Neutrophil (primary cell): ENCODE results near the gene PRDM16.

Experiments
- H3K27ac ChIP-seq: fragments of 200-600 bp; sonication (generic); 2 replicates; pipeline ENCODE4 v1.5.1; 2016; ENCODE audit warnings: mild to moderate bottlenecking, moderate library complexity
- H3K27me3 ChIP-seq: fragments of 200-600 bp; sonication (generic); 2 replicates; pipeline ENCODE4 v1.6.0; 2016; ENCODE audit warnings: mild to moderate bottlenecking
- H3K36me3 ChIP-seq: fragments of 200-600 bp; sonication (generic); 2 replicates; pipeline ENCODE4 v1.5.1; 2017
- H3K4me1 ChIP-seq, 2 experiments: fragments of 200-600 bp in 1 of 2; sonication (generic) in 1 of 2; 1 replicate in 1 of 2; 2 replicates in 1 of 2; pipeline versions ENCODE4 v1.5.1 to v1.6.1; 2013 to 2016; ENCODE audit warnings: low read depth in 1 of 2, low read length in 1 of 2, mild to moderate bottlenecking in 1 of 2, moderate library complexity in 1 of 2; ENCODE audit not compliant: control insufficient read depth in 1 of 2, insufficient read depth in 1 of 2
- H3K4me3 ChIP-seq, 2 experiments: fragments of 200-600 bp in 1 of 2; sonication (generic) in 1 of 2; 1 replicate in 1 of 2; 2 replicates in 1 of 2; pipeline ENCODE4 v1.5.1; 2013 to 2016; ENCODE audit warnings: low read depth in 1 of 2, low read length in 1 of 2, mild to moderate bottlenecking in 1 of 2, moderate library complexity in 1 of 2
- H3K9me3 ChIP-seq: fragments of 200-600 bp; sonication (generic); 2 replicates; pipeline ENCODE4 v1.5.1; 2016
- TF ChIP-seq, protein P1 (sequence below): fragments of 200-600 bp; sonication (generic); IDR thresholded peaks from 2 replicates; pipeline ENCODE4 v1.5.1; 2016; ENCODE audit warnings: antibody characterized with exemption

Gene PRDM16

DNA sequence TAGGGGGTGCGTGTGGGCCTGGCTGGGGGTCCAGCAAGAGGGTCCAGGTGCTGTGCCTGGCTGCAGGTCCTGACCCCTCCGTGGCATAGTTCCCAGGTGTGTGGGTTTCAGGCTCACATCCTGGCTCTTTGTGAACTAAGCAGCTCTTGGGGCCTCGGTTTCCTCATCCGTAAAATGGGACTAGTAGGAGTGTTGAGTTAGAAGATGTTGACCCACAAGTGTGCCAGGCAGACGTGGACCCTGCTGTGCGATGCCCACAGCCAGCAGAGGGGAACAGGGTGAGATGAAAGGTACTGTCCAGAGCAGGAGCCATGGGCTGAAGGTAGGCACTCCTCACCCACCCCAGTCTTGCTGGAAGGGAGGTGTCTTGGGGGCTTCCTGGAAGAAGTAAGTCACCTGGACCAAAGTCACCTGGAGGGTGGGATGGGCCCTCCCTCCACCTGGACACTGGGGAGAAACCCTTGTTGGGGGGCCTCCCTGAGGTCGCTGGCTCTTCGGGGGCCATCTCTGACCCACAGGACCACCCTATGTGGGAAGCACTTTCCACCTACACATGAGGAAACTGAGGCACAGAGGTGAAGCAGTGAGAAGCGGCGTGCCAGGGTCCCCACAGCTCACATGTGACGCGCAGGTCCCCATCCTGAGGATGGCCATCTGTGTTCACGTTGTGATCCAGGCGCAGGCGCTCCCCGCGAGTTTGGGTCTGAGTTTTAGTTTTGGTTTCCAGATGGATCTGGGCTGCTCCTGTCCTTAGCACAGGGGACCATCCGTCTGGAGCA is 386.9 kb downstream of the PRDM16 start:
- TF ChIP-seq, protein P1, sequence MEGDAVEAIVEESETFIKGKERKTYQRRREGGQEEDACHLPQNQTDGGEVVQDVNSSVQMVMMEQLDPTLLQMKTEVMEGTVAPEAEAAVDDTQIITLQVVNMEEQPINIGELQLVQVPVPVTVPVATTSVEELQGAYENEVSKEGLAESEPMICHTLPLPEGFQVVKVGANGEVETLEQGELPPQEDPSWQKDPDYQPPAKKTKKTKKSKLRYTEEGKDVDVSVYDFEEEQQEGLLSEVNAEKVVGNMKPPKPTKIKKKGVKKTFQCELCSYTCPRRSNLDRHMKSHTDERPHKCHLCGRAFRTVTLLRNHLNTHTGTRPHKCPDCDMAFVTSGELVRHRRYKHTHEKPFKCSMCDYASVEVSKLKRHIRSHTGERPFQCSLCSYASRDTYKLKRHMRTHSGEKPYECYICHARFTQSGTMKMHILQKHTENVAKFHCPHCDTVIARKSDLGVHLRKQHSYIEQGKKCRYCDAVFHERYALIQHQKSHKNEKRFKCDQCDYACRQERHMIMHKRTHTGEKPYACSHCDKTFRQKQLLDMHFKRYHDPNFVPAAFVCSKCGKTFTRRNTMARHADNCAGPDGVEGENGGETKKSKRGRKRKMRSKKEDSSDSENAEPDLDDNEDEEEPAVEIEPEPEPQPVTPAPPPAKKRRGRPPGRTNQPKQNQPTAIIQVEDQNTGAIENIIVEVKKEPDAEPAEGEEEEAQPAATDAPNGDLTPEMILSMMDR = no peak
- Histone ChIP-seq H3K4me3 (no peak overlapping the region), H3K27me3 (peaks cover 84% of the 10 kb centered on the region), H3K27ac (no peak overlapping the region), H3K36me3 (no peaks in the 10 kb centered on the region), H3K4me1 (peaks cover 4 to 14% of the 10 kb centered on the region in 2 experiments), H3K9me3 (no peaks in the 10 kb centered on the region)

DNA sequence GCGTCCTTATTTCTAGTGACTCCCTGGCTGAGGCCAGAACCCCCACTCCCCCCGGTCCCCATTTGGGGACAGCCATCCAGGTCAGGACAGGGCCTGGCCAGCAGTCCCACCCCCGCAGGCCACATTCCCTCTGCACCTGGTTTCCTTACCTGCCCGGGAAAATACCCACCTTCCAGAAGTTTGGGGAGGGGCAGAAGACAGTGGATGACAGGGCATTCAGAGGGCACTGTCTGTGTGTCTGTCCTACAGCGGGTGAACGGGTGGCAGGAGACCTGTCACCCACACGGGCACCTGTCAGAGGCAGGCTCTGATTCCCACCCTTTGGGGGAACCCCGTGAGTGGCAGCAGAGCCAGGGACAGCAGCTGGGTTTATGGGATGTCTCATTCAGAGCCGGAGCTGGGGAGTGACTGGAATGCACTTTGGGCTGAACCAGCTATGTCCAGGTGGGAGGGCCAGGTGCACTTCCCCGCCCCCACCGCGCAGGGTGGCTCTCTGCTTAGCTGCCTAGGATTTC is 387.5 kb downstream of the PRDM16 start:
- no peak overlapping the region for H3K27ac ChIP-seq
- TF ChIP-seq, protein P1 = no peak
- no peaks in the 10 kb centered on the region for H3K36me3 ChIP-seq
- H3K4me3 ChIP-seq = no peak overlapping the region
- peaks cover 4 to 14% of the 10 kb centered on the region in 2 experiments for H3K4me1 ChIP-seq
- peaks cover 78% of the 10 kb centered on the region for H3K27me3 ChIP-seq
- no peaks in the 10 kb centered on the region for H3K9me3 ChIP-seq

DNA sequence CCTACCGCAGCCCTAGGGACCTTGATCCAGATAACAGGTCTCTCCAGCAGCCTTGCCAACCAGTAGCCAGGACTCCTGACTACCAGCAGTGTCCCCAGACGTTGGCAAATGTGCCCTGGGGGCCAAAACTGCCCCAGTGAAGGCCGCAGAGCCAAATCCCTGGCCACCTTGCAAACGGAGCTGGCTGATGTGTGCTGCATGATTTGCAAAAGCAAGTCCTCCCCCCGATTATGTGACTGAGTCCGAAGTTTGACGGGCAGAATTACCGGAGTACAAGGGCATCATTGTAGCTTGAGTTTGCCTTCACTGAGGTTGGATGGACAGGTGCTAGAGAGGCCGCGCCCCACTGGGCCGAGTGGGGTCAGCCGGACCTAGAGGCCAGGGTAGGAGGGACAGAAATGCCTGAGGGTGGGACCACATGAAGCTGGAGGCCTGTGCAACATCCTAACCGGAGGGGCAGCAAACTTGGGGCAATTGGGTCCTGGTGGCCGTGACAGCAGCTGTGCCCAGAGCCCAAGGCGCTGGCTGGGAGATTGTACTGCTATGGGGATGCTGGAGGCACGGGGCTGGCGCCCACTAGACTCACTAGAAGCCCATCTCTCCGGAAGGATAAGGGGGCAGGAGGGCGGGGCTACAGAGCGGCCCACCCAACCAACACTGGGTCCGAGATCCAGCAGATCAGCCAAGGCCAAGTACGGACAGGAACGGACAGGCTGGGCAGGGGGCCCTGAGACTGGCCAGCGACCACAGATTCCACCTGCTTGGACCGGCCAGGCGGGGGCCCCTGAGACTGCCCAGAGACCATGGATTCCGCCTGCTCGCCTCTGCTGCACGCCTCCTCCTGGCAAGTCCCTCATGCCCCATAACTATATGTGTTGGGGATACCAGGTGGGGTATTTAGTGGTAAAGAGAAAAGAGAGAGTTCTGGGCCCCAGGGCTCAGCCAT is 388.2 kb downstream of the PRDM16 start:
- Histone ChIP-seq H3K9me3 (no peaks in the 10 kb centered on the region), H3K4me3 (no peak overlapping the region), H3K4me1 (peaks cover 4 to 14% of the 10 kb centered on the region in 2 experiments), H3K36me3 (no peaks in the 10 kb centered on the region), H3K27ac (no peak overlapping the region), H3K27me3 (peaks cover 72% of the 10 kb centered on the region)
- TF ChIP-seq, protein P1 = no peak

DNA sequence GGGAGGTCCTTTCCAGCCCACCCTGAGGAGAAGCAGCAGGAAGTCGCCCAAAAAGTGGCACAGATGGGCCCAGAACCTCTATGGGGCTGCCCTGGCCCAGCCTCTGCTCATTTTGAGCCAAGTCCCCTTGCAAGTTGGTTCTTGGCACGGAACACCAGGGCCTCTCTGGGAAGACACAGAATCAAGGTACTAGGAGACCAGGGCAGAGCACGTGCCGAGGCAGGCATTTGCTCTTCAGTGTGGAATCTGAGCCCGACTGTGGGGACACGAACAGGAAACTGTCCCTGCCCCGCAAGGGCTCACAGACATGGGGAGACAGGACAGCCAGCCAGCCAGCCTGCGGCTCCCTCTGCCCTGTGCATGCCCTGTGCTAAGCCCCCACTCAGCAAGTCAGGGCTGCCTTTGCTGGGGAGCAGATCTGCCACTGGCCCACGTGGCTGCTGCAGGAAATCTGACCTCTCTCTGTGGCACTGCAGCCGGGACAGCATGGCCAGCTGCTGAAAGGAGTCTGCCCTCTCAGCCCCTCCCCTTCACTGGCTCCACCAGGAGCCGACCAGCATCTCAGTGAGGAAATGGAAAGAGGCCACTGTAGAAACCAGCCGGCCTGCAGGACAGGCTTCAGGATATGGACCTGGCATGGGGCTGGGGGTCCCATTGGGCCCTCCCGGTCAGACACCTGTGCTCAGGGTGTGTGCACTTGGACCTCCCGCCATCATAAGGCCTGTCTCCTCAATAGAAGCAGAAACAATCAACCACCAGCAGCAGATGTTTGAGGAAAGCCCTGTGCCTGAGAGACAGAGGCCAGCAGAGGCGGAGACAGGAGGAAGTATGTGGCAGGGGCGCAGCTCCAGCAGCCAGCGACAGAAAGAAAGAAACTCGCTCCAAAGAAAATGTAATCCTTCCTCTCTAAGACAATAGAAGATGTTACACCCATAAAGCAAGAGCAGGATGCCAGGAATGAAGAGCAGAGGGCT is 389.2 kb downstream of the PRDM16 start:
- Histone ChIP-seq H3K4me1 (peaks cover 4 to 14% of the 10 kb centered on the region in 2 experiments), H3K36me3 (no peaks in the 10 kb centered on the region), H3K27ac (no peak overlapping the region), H3K9me3 (no peaks in the 10 kb centered on the region), H3K27me3 (peaks cover 63% of the 10 kb centered on the region), H3K4me3 (no peak overlapping the region)
- TF ChIP-seq, protein P1 = no peak
